Sigmoid colon (tissue), 4 donors: ENCODE results near the gene MON2.
"Not testable (repeated sequence)": the region's sequence is repeated elsewhere in the genome, so short reads cannot be mapped to it uniquely, and the experiment has no call there.

Experiments used
- POLR2A ChIP-seq, 2 donors: fragments of 450-650 bp; IDR thresholded peaks; one replicate each; pipeline ENCODE4 v1.6.1; 2016; ENCODE audit warnings: antibody characterized with exemption in 2 of 2, mild to moderate bottlenecking in 2 of 2, moderate library complexity in 2 of 2
- POLR2AphosphoS5 ChIP-seq, 4 donors: sonication (generic); formaldehyde crosslinking; IDR thresholded peaks; one replicate each; pipeline ENCODE4 v1.6.1; 2017; ENCODE audit warnings: antibody characterized with exemption in 4 of 4
- TF ChIP-seq, protein P1 (sequence below), 4 experiments: fragments of 450-650 bp in 3 of 4; fragments of 200-600 bp in 1 of 4; IDR thresholded peaks; one replicate each; pipeline ENCODE4 v1.5.1; 2016 to 2019; ENCODE audit warnings: antibody characterized with exemption in 4 of 4, mild to moderate bottlenecking in 3 of 4, moderate library complexity in 2 of 4

GRCh38 chr12:62461171-62461837 lies 5.3 kb upstream of the MON2 start:
- not testable (repeated sequence) for TF ChIP-seq POLR2AphosphoS5, POLR2A (IDR thresholded peaks at IDR 0.05)
- TF ChIP-seq, protein P1, sequence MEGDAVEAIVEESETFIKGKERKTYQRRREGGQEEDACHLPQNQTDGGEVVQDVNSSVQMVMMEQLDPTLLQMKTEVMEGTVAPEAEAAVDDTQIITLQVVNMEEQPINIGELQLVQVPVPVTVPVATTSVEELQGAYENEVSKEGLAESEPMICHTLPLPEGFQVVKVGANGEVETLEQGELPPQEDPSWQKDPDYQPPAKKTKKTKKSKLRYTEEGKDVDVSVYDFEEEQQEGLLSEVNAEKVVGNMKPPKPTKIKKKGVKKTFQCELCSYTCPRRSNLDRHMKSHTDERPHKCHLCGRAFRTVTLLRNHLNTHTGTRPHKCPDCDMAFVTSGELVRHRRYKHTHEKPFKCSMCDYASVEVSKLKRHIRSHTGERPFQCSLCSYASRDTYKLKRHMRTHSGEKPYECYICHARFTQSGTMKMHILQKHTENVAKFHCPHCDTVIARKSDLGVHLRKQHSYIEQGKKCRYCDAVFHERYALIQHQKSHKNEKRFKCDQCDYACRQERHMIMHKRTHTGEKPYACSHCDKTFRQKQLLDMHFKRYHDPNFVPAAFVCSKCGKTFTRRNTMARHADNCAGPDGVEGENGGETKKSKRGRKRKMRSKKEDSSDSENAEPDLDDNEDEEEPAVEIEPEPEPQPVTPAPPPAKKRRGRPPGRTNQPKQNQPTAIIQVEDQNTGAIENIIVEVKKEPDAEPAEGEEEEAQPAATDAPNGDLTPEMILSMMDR (IDR thresholded peaks at IDR 0.05), result not testable (repeated sequence)
